ENCODE measurements around the gene SUSD4.

- TF ChIP-seq EZH2 (IDR thresholded peaks at IDR 0.05; ENCODE audit: low read depth) (no peak), CTCF (conservative IDR thresholded peaks at IDR 0.05) (no peak)
Observed at GRCh38 chr1:223226271-223226670, 137.7 kb downstream of the SUSD4 start.

Measured in PC-9 (cell line).